ENCODE results near the gene PLPPR1.

- TF ChIP-seq CTCF (IDR thresholded peaks at IDR 0.05) (peak; percentile 85), EZH2phosphoT487 (IDR thresholded peaks at IDR 0.05) (no peak), EZH2 (IDR thresholded peaks at IDR 0.05) (no peak)
These were observed 283.4 kb downstream of the PLPPR1 start for GRCh38 chr9:101311758-101312420.

All from neural progenitor cell (in vitro differentiated cells).